HEK293 (cell line): ENCODE results near the gene CDK4.

Experiments used
- CTCF ChIA-PET: fragments of 350-600 bp; formaldehyde crosslinking; extraction: SDS; loops from one replicate; lab custom pipeline; 2021; ENCODE audit warnings: antibody characterized with exemption; lab: Yijun Ruan, JAX
- POLR2A ChIA-PET: fragments of 300-600 bp; formaldehyde crosslinking; extraction: SDS; loops from one replicate; lab custom pipeline; 2020; ENCODE audit warnings: antibody characterized with exemption, inconsistent platforms; lab: Yijun Ruan, JAX
- H3K27ac ChIP-seq: fragments of 200-500 bp; sonication (Bioruptor generic); 2 replicates; pipeline ENCODE4 v1.5.1; 2014; ENCODE audit warnings: low read depth, low read length, control low read depth, inconsistent platforms; ENCODE audit errors: extremely low read depth
- H3K36me3 ChIP-seq, 2 experiments: fragments of 200-500 bp in 1 of 2; sonication (Bioruptor generic) in 1 of 2; 1 replicate in 1 of 2; 2 replicates in 1 of 2; pipeline ENCODE4 v1.5.1; 2014 to 2017; ENCODE audit warnings: inconsistent platforms in 2 of 2, low read length in 2 of 2; ENCODE audit not compliant: control insufficient read depth in 2 of 2, insufficient read depth in 1 of 2
- H3K4me1 ChIP-seq: fragments of 200-500 bp; sonication (Bioruptor generic); 2 replicates; pipeline ENCODE4 v1.5.1; 2014; ENCODE audit warnings: mild to moderate bottlenecking, low read length, inconsistent platforms; ENCODE audit not compliant: control insufficient read depth, insufficient read depth
- H3K4me3 ChIP-seq: 2 replicates; pipeline ENCODE4 v1.5.1; 2011; ENCODE audit warnings: low read depth, mild to moderate bottlenecking, control low read depth, low read length, moderate library complexity
- H3K9me3 ChIP-seq: fragments of 200-500 bp; sonication (Bioruptor generic); 2 replicates; pipeline ENCODE4 v1.5.1; 2014; ENCODE audit warnings: low read depth, low read length, inconsistent platforms; ENCODE audit not compliant: control insufficient read depth, insufficient read depth
- BCL6B ChIP-seq: fragments of 450-650 bp; formaldehyde crosslinking; IDR thresholded peaks from 2 replicates; pipeline ENCODE4 v1.5.1; 2017; ENCODE audit warnings: missing biosample characterization, missing genetic modification characterization
- IKZF3 ChIP-seq: fragments of 450-650 bp; IDR thresholded peaks from 2 replicates; pipeline ENCODE4 v1.5.0; 2018; ENCODE audit warnings: missing biosample characterization, mild to moderate bottlenecking, missing genetic modification characterization, moderate library complexity
- KLF10 ChIP-seq: fragments of 450-650 bp; IDR thresholded peaks from 2 replicates; pipeline ENCODE4 v1.5.1; 2018; ENCODE audit warnings: missing biosample characterization, mild to moderate bottlenecking, missing genetic modification characterization
- SCRT2 ChIP-seq: fragments of 450-650 bp; formaldehyde crosslinking; IDR thresholded peaks from 2 replicates; pipeline ENCODE4 v1.5.1; 2016; ENCODE audit warnings: missing biosample characterization, missing genetic modification characterization
- YY2 ChIP-seq: fragments of 450-650 bp; formaldehyde crosslinking; IDR thresholded peaks from 2 replicates; pipeline ENCODE4 v1.5.1; 2016; ENCODE audit warnings: missing biosample characterization, missing genetic modification characterization
- ZBTB48 ChIP-seq: fragments of 450-650 bp; formaldehyde crosslinking; IDR thresholded peaks from 2 replicates; pipeline ENCODE4 v1.5.1; 2016; ENCODE audit warnings: missing biosample characterization, missing genetic modification characterization
- ZFP41 ChIP-seq: fragments of 450-650 bp; formaldehyde crosslinking; IDR thresholded peaks from 2 replicates; pipeline ENCODE4 v1.5.1; 2016; ENCODE audit warnings: missing biosample characterization, missing genetic modification characterization, borderline replicate concordance
- ZNF138 ChIP-seq: fragments of 450-650 bp; formaldehyde crosslinking; IDR thresholded peaks from 2 replicates; pipeline ENCODE4 v1.5.1; 2016; ENCODE audit warnings: missing biosample characterization, missing genetic modification characterization, borderline replicate concordance
- ZNF140 ChIP-seq: fragments of 450-650 bp; formaldehyde crosslinking; IDR thresholded peaks from 2 replicates; pipeline ENCODE4 v1.5.1; 2016; ENCODE audit warnings: missing biosample characterization, missing genetic modification characterization
- ZNF202 ChIP-seq: fragments of 450-650 bp; formaldehyde crosslinking; IDR thresholded peaks from 2 replicates; pipeline ENCODE4 v1.5.1; 2016; ENCODE audit warnings: missing biosample characterization, missing genetic modification characterization, borderline replicate concordance
- ZNF26 ChIP-seq: fragments of 450-650 bp; formaldehyde crosslinking; IDR thresholded peaks from 2 replicates; pipeline ENCODE4 v1.5.1; 2016; ENCODE audit warnings: missing biosample characterization, missing genetic modification characterization
- ZNF280D ChIP-seq: fragments of 450-650 bp; formaldehyde crosslinking; IDR thresholded peaks from 2 replicates; pipeline ENCODE4 v1.5.1; 2016; ENCODE audit warnings: missing biosample characterization, missing genetic modification characterization
- ZNF366 ChIP-seq: fragments of 450-650 bp; formaldehyde crosslinking; conservative IDR thresholded peaks from 2 replicates; pipeline ENCODE4 v1.5.1; 2016; ENCODE audit warnings: missing biosample characterization, missing genetic modification characterization
- ZNF416 ChIP-seq: fragments of 450-650 bp; formaldehyde crosslinking; IDR thresholded peaks from 2 replicates; pipeline ENCODE4 v1.5.1; 2016; ENCODE audit warnings: missing biosample characterization, missing genetic modification characterization
- ZNF433 ChIP-seq: fragments of 450-650 bp; formaldehyde crosslinking; IDR thresholded peaks from 2 replicates; pipeline ENCODE4 v1.5.1; 2016; ENCODE audit warnings: missing biosample characterization, missing genetic modification characterization, low read depth
- ZNF48 ChIP-seq: fragments of 450-650 bp; formaldehyde crosslinking; IDR thresholded peaks from 2 replicates; pipeline ENCODE4 v1.5.1; 2016; ENCODE audit warnings: missing biosample characterization, missing genetic modification characterization
- ZNF544 ChIP-seq: fragments of 450-650 bp; formaldehyde crosslinking; IDR thresholded peaks from 2 replicates; pipeline ENCODE4 v1.5.0; 2017; ENCODE audit warnings: missing biosample characterization, missing genetic modification characterization
- ZNF560 ChIP-seq: fragments of 450-650 bp; formaldehyde crosslinking; IDR thresholded peaks from 2 replicates; pipeline ENCODE4 v1.5.1; 2017; ENCODE audit warnings: missing biosample characterization, missing genetic modification characterization, borderline replicate concordance
- ZNF596 ChIP-seq: fragments of 450-650 bp; IDR thresholded peaks from 2 replicates; pipeline ENCODE4 v1.5.0; 2018; ENCODE audit warnings: missing biosample characterization, mild to moderate bottlenecking, missing genetic modification characterization, moderate library complexity
- ZNF629 ChIP-seq: fragments of 450-650 bp; formaldehyde crosslinking; IDR thresholded peaks from 2 replicates; pipeline ENCODE4 v1.5.1; 2017; ENCODE audit warnings: missing biosample characterization, missing genetic modification characterization
- ZNF670 ChIP-seq: fragments of 450-650 bp; formaldehyde crosslinking; IDR thresholded peaks from 2 replicates; pipeline ENCODE4 v1.5.1; 2016; ENCODE audit warnings: missing biosample characterization, missing genetic modification characterization, low read depth
- ZNF785 ChIP-seq: fragments of 450-650 bp; formaldehyde crosslinking; IDR thresholded peaks from 2 replicates; pipeline ENCODE4 v1.5.1; 2016; ENCODE audit warnings: missing biosample characterization, missing genetic modification characterization
- TF ChIP-seq, protein P1 (sequence below): fragments of 450-650 bp; formaldehyde crosslinking; IDR thresholded peaks from 2 replicates; pipeline ENCODE4; 2016; ENCODE audit warnings: missing biosample characterization, missing genetic modification characterization

CDK4 gene

GRCh38 chr12:57735198-57735855 is 16.8 kb downstream of the CDK4 start:
- Histone ChIP-seq H3K27ac (no peak overlapping the region), H3K36me3 (no peaks in the 10 kb centered on the region)
- POLR2A ChIA-PET = interaction anchor here (0.7 to 1.6 kb wide), 3 partner anchors 9 to 12 kb away, joined by 3 to 8 read pairs (median 6); partner anchors contain the start of gene TSPAN31
- TF ChIP-seq ZBTB48 (tag by site-specific recombination) (0 out of 2 replicates have a peak, but pooled peaks have one; percentile 25), ZNF416 (no peak), BCL6B (no peak), ZNF785 (tag by site-specific recombination) (no peak), YY2 (tag by site-specific recombination) (no peak), ZNF596 (tag by site-specific recombination) (no peak), SCRT2 (tag by site-specific recombination) (peak; percentile 62), ZNF560 (tag by site-specific recombination) (no peak)
- TF ChIP-seq, all 188 proteins: peak for 2
- CTCF ChIA-PET = interaction anchor here (0.5 to 4.8 kb wide), 10 partner anchors 10 to 433 kb away, joined by 3 to 55 read pairs (median 3); no protein-coding TSS in a partner anchor
- no peak overlapping the region for H3K4me3 ChIP-seq
- H3K9me3 ChIP-seq = no peaks in the 10 kb centered on the region
- H3K4me1 ChIP-seq = peaks cover 6% of the 10 kb centered on the region; the same call in 1 of the 2 replicates

- Histone ChIP-seq H3K4me3 (no peak overlapping the region), H3K4me1 (peaks cover 6% of the 10 kb centered on the region; the same call in 1 of the 2 replicates), H3K36me3 (no peaks in the 10 kb centered on the region), H3K27ac (no peak overlapping the region), H3K9me3 (no peaks in the 10 kb centered on the region)
- ChIA-PET POLR2A (interaction anchor here (0.6 to 1.6 kb wide), 2 partner anchors 8 to 10 kb away, joined by 3 to 8 read pairs; no protein-coding TSS in a partner anchor), CTCF (interaction anchor here (0.6 to 4.8 kb wide), 7 partner anchors 9 to 271 kb away, joined by 3 to 55 read pairs (median 5); partner anchors contain the start of gene B4GALNT1)
- TF ChIP-seq ZNF433 (tag by site-specific recombination) (no peak), ZNF670 (tag by site-specific recombination) (no peak), KLF10 (tag by site-specific recombination) (no peak), ZNF26 (tag by site-specific recombination) (no peak)
Measured at GRCh38 chr12:57734591-57734990, 17.5 kb downstream of the CDK4 start.

DNA sequence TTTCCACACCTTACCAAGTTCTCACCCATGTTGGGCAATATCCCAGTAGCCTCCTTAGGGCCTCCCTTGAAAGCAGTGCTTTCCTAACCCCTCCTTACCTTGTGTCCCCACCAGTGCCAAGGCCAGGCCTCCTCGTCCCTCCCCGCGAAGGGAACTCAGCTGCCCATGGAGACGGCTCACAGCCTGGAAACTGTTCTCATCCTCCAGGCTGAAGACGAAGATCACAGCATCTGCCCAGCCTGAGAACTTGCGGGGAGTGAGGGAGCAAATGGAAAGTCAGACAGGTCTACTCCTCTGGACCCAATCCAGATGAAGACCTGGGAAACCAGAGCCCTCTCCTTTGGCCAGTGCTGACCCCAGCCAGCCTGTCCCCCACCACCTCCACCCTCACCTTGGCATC is 18.2 kb downstream of the CDK4 start:
- Histone ChIP-seq H3K9me3 (no peaks in the 10 kb centered on the region), H3K27ac (no peak overlapping the region), H3K4me1 (peaks cover 6% of the 10 kb centered on the region; the same call in 1 of the 2 replicates), H3K36me3 (no peaks in the 10 kb centered on the region), H3K4me3 (no peak overlapping the region)
- CTCF ChIA-PET = interaction anchor here (2.7 to 4.8 kb wide), 3 partner anchors 9 to 151 kb away, joined by 7 to 55 read pairs (median 35); partner anchors contain the start of gene B4GALNT1
- POLR2A ChIA-PET = interaction anchor here (3.2 kb wide), 1 partner anchor 11 kb away, joined by 10 read pairs; the partner anchor contains the start of gene TSPAN31
- TF ChIP-seq ZNF280D (tag by site-specific recombination) (no peak), ZNF629 (no peak), ZNF138 (tag by site-specific recombination) (no peak), ZNF670 (tag by site-specific recombination) (no peak), ZNF433 (tag by site-specific recombination) (no peak), IKZF3 (no peak), ZNF48 (tag by site-specific recombination) (no peak), ZNF140 (no peak), ZNF202 (no peak), ZFP41 (no peak), ZNF366 (tag by site-specific recombination) (no peak), KLF10 (tag by site-specific recombination) (no peak), ZNF544 (tag by site-specific recombination) (no peak)
- TF ChIP-seq, protein P1, sequence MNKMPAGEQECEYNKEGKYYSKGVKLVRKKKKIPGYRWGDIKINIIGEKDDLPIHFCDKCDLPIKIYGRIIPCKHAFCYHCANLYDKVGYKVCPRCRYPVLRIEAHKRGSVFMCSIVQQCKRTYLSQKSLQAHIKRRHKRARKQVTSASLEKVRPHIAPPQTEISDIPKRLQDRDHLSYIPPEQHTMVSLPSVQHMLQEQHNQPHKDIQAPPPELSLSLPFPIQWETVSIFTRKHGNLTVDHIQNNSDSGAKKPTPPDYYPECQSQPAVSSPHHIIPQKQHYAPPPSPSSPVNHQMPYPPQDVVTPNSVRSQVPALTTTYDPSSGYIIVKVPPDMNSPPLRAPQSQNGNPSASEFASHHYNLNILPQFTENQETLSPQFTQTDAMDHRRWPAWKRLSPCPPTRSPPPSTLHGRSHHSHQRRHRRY (tag by site-specific recombination) = no peak
